GM23338 (cell line): Measurements from ENCODE around the gene BLOC1S5. TPM values are rescaled to one million over a fixed set of nuclear protein-coding genes. Genes with fewer than 3 reads are reported as not detected.

ENCODE experiments used
- ATAC-seq: fragments of 200-7000 bp; cut with Tn5 transposase; 3 replicates; pipeline ENCODE4 v1.9.1; 2020
- DNase-seq: peaks from one replicate; pipeline ENCODE4 v3.0.0-alpha.2; 2015; ENCODE audit warnings: low spot score
- H2AFZ ChIP-seq: fragments of 200-600 bp; sonication (generic); 2 replicates; pipeline ENCODE4 v1.8.0; 2016; ENCODE audit warnings: antibody characterized with exemption, mild to moderate bottlenecking, moderate library complexity
- H3F3A ChIP-seq: fragments of 200-600 bp; sonication (generic); replicated peaks from 2 replicates; pipeline ENCODE4 v1.8.0; 2017; ENCODE audit warnings: antibody characterized with exemption, mixed run types, low read depth
- H3K27ac ChIP-seq: fragments of 200-600 bp; sonication (generic); 2 replicates; pipeline ENCODE4 v1.6.1; 2016; ENCODE audit warnings: low read depth
- H3K27me3 ChIP-seq: fragments of 200-600 bp; sonication (generic); 2 replicates; pipeline ENCODE4 v1.8.0; 2016; ENCODE audit warnings: mild to moderate bottlenecking, mixed run types, moderate library complexity; ENCODE audit not compliant: insufficient read depth
- H3K36me3 ChIP-seq: fragments of 200-600 bp; sonication (generic); 2 replicates; pipeline ENCODE4 v1.8.0; 2016; ENCODE audit warnings: mild to moderate bottlenecking; ENCODE audit not compliant: insufficient read depth
- H3K4me1 ChIP-seq: fragments of 200-600 bp; sonication (generic); 2 replicates; pipeline ENCODE4 v1.8.0; 2016; ENCODE audit warnings: mild to moderate bottlenecking, moderate library complexity; ENCODE audit not compliant: insufficient read depth
- H3K4me2 ChIP-seq: fragments of 200-600 bp; sonication (generic); 2 replicates; pipeline ENCODE4 v1.7.1; 2017; ENCODE audit warnings: mixed run types
- H3K4me3 ChIP-seq: fragments of 200-600 bp; sonication (generic); 2 replicates; pipeline ENCODE4 v1.6.1; 2016; ENCODE audit warnings: mixed run types
- H3K79me2 ChIP-seq: fragments of 200-600 bp; sonication (generic); replicated peaks from 2 replicates; pipeline ENCODE4 v1.8.0; 2017; ENCODE audit warnings: mild to moderate bottlenecking; ENCODE audit not compliant: insufficient read depth
- H3K9me2 ChIP-seq: fragments of 200-600 bp; sonication (generic); 2 replicates; pipeline ENCODE4 v1.8.0; 2017; ENCODE audit not compliant: insufficient read depth
- H4K20me1 ChIP-seq: fragments of 200-600 bp; sonication (generic); replicated peaks from 2 replicates; pipeline ENCODE4 v1.8.0; 2017; ENCODE audit warnings: mild to moderate bottlenecking; ENCODE audit not compliant: insufficient read depth
- H3K27ac Mint-ChIP-seq: 2 replicates; pipeline ENCODE4 v1.8.0; 2020; ENCODE audit warnings: inconsistent platforms, mild to moderate bottlenecking, moderate library complexity, mixed read lengths
- H3K27me3 Mint-ChIP-seq: 3 replicates; pipeline ENCODE4 v1.8.0; 2022; ENCODE audit warnings: low read depth, mild to moderate bottlenecking, moderate library complexity, mixed read lengths, inconsistent platforms; ENCODE audit not compliant: insufficient read depth, poor library complexity
- H3K36me3 Mint-ChIP-seq: 3 replicates; pipeline ENCODE4 v1.8.0; 2021; ENCODE audit warnings: low read depth, mild to moderate bottlenecking, inconsistent platforms, moderate library complexity, mixed read lengths
- H3K4me1 Mint-ChIP-seq: 3 replicates; pipeline ENCODE4 v1.8.0; 2020; ENCODE audit warnings: mild to moderate bottlenecking, inconsistent platforms, mixed read lengths
- H3K4me3 Mint-ChIP-seq: 3 replicates; pipeline ENCODE4 v1.8.0; 2021; ENCODE audit warnings: moderate library complexity, mild to moderate bottlenecking, inconsistent platforms, mixed read lengths
- H3K9me3 Mint-ChIP-seq: 3 replicates; pipeline ENCODE4 v1.8.0; 2020; ENCODE audit warnings: moderate library complexity, mild to moderate bottlenecking, inconsistent platforms, mixed read lengths
- CREB1 ChIP-seq: fragments of 250-450 bp; sonication (Bioruptor Pico); IDR thresholded peaks from 2 replicates; pipeline ENCODE4 v1.5.0; 2020; ENCODE audit warnings: low read depth, mild to moderate bottlenecking, moderate library complexity
- CTCF ChIP-seq, 2 experiments: fragments of 200-600 bp in 1 of 2; sonication (generic) in 1 of 2; conservative IDR thresholded peaks; 2 replicates each; pipeline versions ENCODE4 v1.5.1 to v1.6.1; 2016 to 2017; ENCODE audit warnings: antibody characterized with exemption in 2 of 2, low read depth in 2 of 2, mild to moderate bottlenecking in 2 of 2, moderate library complexity in 1 of 2
- ETS1 ChIP-seq: IDR thresholded peaks from 2 replicates; pipeline ENCODE4 v1.6.1; 2016; ENCODE audit warnings: antibody characterized with exemption
- EZH2 ChIP-seq: fragments of 200-600 bp; sonication (generic); IDR thresholded peaks from one replicate; pipeline ENCODE4 v1.8.0; 2017; ENCODE audit warnings: antibody characterized with exemption, mild to moderate bottlenecking, low read depth; ENCODE audit not compliant: unreplicated experiment
- EZH2phosphoT487 ChIP-seq: fragments of 200-600 bp; sonication (generic); IDR thresholded peaks from one replicate; pipeline ENCODE4 v1.8.1; 2018; ENCODE audit warnings: antibody characterized with exemption; ENCODE audit not compliant: unreplicated experiment
- JUNB ChIP-seq: IDR thresholded peaks from one replicate; pipeline ENCODE4 v1.6.1; 2016; ENCODE audit warnings: antibody characterized with exemption; ENCODE audit not compliant: unreplicated experiment
- NANOG ChIP-seq: IDR thresholded peaks from 2 replicates; pipeline ENCODE4 v1.6.1; 2016; ENCODE audit warnings: antibody characterized with exemption, borderline replicate concordance
- POLR2AphosphoS5 ChIP-seq: IDR thresholded peaks from 2 replicates; pipeline ENCODE4 v1.6.1; 2016; ENCODE audit warnings: antibody characterized with exemption, low read depth
- STAT1 ChIP-seq: IDR thresholded peaks from one replicate; pipeline ENCODE4 v1.6.1; 2016; ENCODE audit warnings: antibody characterized with exemption; ENCODE audit not compliant: unreplicated experiment
- ZNF114 ChIP-seq: fragments of 250-450 bp; sonication (Bioruptor Pico); IDR thresholded peaks from 2 replicates; pipeline ENCODE4 v1.5.0; 2020; ENCODE audit warnings: mild to moderate bottlenecking, moderate library complexity
- ZNF331 ChIP-seq: fragments of 250-450 bp; sonication (Bioruptor Pico); IDR thresholded peaks from 2 replicates; pipeline ENCODE4 v1.5.0; 2020; ENCODE audit warnings: low read depth, mild to moderate bottlenecking, moderate library complexity
- polyA plus RNA-seq: library from polyadenylated mRNA; unstranded; fragments of >200 nt; fragmentation: Nextera tagmentation; extraction: Ambion mirVana; gene quantifications from 2 replicates; pipeline ENCODE4 v1.2.1, GENCODE V29; 2016
- total RNA-seq: library from RNA; depleted of rRNA; stranded (reverse); fragments of >200 nt; shearing (Covaris generic); gene quantifications from 2 replicates; pipeline ENCODE4 v1.2.3, GENCODE V29; 2014
- TF ChIP-seq, protein P1 (sequence below): IDR thresholded peaks from one replicate; pipeline ENCODE4 v1.6.1; 2018; ENCODE audit warnings: antibody characterized with exemption; ENCODE audit not compliant: unreplicated experiment
- TF ChIP-seq, protein P2 (sequence below): fragments of 250-450 bp; sonication (Bioruptor Pico); IDR thresholded peaks from 2 replicates; pipeline ENCODE4 v1.5.0; 2020; ENCODE audit warnings: mild to moderate bottlenecking, moderate library complexity

Gene BLOC1S5
- total and polyA plus RNA-seq, 2 experiments from 2014 or later = 14.9 to 16.6 TPM

DNA sequence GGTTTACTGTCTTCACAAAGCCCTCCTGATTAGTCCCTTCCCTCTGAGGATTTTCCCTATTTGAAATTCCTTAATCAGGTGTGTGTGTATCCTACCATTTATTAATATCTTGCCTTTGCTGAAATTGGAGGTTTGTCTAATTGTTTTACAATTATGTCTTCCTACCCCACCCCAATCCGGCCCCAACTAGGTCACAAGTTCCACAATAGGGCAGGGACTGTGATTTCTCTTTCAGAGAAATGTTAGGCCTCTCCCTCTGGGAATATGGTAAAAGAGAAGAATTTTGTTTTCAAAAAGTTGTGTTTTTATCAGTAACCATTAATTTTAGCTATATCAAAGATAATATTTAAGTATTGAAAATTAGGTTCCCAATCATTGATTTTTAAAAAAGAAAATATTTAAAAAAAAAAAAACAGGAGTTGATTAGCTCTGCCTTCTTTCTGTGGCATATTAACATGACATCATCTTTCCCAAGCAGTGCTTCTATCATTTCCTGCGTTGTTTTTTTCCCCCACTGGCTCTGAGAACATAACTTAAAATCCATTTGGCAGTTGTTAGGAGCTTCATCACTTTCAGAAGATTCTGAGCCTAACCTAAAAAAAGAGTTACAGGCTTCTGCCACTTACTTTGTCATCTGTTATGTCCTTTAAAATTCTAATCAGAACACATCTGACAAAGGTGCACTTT, 36.1 kb downstream of the BLOC1S5 start:
- Histone ChIP-seq H3K27me3 (no peaks in the 10 kb centered on the region), H3K36me3 (no peaks in the 10 kb centered on the region), H3K4me1 (no peaks in the 10 kb centered on the region; the same call in 1 of the 2 replicates), H4K20me1 (peaks cover 5% of the 10 kb centered on the region), H3K4me3 (no peak overlapping the region), H3K27ac (no peak overlapping the region), H2AFZ (no peak overlapping the region), H3K4me2 (no peak overlapping the region), H3K9me2 (no peaks in the 10 kb centered on the region), H3K79me2 (peaks cover 48% of the 10 kb centered on the region), H3F3A (no peaks in the 10 kb centered on the region)
- no peak overlapping the region for H3K4me3 Mint-ChIP-seq
- no peaks in the 10 kb centered on the region for H3K27me3 Mint-ChIP-seq
- TF ChIP-seq ETS1 (no peak), CREB1 (CRISPR knock-in tag) (no peak), JUNB (no peak), STAT1 (no peak), EZH2phosphoT487 (no peak), EZH2 (no peak), ZNF114 (CRISPR knock-in tag) (no peak), POLR2AphosphoS5 (no peak), NANOG (no peak), ZNF331 (no peak), CTCF (conservative IDR thresholded peaks at IDR 0.05; ENCODE audit: low read depth in 2 of 2) (no peak)
- TF ChIP-seq, protein P1, sequence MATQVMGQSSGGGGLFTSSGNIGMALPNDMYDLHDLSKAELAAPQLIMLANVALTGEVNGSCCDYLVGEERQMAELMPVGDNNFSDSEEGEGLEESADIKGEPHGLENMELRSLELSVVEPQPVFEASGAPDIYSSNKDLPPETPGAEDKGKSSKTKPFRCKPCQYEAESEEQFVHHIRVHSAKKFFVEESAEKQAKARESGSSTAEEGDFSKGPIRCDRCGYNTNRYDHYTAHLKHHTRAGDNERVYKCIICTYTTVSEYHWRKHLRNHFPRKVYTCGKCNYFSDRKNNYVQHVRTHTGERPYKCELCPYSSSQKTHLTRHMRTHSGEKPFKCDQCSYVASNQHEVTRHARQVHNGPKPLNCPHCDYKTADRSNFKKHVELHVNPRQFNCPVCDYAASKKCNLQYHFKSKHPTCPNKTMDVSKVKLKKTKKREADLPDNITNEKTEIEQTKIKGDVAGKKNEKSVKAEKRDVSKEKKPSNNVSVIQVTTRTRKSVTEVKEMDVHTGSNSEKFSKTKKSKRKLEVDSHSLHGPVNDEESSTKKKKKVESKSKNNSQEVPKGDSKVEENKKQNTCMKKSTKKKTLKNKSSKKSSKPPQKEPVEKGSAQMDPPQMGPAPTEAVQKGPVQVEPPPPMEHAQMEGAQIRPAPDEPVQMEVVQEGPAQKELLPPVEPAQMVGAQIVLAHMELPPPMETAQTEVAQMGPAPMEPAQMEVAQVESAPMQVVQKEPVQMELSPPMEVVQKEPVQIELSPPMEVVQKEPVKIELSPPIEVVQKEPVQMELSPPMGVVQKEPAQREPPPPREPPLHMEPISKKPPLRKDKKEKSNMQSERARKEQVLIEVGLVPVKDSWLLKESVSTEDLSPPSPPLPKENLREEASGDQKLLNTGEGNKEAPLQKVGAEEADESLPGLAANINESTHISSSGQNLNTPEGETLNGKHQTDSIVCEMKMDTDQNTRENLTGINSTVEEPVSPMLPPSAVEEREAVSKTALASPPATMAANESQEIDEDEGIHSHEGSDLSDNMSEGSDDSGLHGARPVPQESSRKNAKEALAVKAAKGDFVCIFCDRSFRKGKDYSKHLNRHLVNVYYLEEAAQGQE = no peak
- TF ChIP-seq, protein P2, sequence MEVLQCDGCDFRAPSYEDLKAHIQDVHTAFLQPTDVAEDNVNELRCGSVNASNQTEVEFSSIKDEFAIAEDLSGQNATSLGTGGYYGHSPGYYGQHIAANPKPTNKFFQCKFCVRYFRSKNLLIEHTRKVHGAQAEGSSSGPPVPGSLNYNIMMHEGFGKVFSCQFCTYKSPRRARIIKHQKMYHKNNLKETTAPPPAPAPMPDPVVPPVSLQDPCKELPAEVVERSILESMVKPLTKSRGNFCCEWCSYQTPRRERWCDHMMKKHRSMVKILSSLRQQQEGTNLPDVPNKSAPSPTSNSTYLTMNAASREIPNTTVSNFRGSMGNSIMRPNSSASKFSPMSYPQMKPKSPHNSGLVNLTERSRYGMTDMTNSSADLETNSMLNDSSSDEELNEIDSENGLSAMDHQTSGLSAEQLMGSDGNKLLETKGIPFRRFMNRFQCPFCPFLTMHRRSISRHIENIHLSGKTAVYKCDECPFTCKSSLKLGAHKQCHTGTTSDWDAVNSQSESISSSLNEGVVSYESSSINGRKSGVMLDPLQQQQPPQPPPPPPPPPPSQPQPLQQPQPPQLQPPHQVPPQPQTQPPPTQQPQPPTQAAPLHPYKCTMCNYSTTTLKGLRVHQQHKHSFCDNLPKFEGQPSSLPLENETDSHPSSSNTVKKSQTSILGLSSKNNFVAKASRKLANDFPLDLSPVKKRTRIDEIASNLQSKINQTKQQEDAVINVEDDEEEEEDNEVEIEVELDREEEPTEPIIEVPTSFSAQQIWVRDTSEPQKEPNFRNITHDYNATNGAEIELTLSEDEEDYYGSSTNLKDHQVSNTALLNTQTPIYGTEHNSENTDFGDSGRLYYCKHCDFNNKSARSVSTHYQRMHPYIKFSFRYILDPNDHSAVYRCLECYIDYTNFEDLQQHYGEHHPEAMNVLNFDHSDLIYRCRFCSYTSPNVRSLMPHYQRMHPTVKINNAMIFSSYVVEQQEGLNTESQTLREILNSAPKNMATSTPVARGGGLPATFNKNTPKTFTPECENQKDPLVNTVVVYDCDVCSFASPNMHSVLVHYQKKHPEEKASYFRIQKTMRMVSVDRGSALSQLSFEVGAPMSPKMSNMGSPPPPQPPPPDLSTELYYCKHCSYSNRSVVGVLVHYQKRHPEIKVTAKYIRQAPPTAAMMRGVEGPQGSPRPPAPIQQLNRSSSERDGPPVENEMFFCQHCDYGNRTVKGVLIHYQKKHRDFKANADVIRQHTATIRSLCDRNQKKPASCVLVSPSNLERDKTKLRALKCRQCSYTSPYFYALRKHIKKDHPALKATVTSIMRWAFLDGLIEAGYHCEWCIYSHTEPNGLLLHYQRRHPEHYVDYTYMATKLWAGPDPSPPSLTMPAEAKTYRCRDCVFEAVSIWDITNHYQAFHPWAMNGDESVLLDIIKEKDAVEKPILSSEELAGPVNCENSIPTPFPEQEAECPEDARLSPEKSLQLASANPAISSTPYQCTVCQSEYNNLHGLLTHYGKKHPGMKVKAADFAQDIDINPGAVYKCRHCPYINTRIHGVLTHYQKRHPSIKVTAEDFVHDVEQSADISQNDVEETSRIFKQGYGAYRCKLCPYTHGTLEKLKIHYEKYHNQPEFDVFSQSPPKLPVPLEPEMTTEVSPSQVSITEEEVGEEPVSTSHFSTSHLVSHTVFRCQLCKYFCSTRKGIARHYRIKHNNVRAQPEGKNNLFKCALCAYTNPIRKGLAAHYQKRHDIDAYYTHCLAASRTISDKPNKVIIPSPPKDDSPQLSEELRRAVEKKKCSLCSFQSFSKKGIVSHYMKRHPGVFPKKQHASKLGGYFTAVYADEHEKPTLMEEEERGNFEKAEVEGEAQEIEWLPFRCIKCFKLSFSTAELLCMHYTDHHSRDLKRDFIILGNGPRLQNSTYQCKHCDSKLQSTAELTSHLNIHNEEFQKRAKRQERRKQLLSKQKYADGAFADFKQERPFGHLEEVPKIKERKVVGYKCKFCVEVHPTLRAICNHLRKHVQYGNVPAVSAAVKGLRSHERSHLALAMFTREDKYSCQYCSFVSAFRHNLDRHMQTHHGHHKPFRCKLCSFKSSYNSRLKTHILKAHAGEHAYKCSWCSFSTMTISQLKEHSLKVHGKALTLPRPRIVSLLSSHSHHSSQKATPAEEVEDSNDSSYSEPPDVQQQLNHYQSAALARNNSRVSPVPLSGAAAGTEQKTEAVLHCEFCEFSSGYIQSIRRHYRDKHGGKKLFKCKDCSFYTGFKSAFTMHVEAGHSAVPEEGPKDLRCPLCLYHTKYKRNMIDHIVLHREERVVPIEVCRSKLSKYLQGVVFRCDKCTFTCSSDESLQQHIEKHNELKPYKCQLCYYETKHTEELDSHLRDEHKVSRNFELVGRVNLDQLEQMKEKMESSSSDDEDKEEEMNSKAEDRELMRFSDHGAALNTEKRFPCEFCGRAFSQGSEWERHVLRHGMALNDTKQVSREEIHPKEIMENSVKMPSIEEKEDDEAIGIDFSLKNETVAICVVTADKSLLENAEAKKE (CRISPR knock-in tag) = no peak
- H3K4me1 Mint-ChIP-seq = peaks cover 13% of the 10 kb centered on the region
- H3K27ac Mint-ChIP-seq = 0 out of 2 replicates have a peak overlapping the region, but pooled peaks have one; percentile 73
- no peak for DNase-seq
- H3K36me3 Mint-ChIP-seq = peaks cover 7% of the 10 kb centered on the region; the same call in 2 of the 3 replicates
- ATAC-seq = no peak
- H3K9me3 Mint-ChIP-seq = peaks cover 7% of the 10 kb centered on the region
